Parathyroid adenoma (tissue), 2 donors: Measurements from ENCODE around the gene LMTK3.

Experiments
- H2AFZ ChIP-seq: fragments of 300-600 bp; sonication (generic); one replicate; pipeline ENCODE4 v1.7.0; 2017; ENCODE audit warnings: antibody characterized with exemption, mild to moderate bottlenecking
- H3K27ac ChIP-seq: fragments of 300-600 bp; sonication (generic); one replicate; pipeline ENCODE4 v1.7.0; 2017
- H3K27me3 ChIP-seq: fragments of 300-600 bp; sonication (generic); one replicate; pipeline ENCODE4 v1.7.0; 2017; ENCODE audit warnings: low read length; ENCODE audit not compliant: control insufficient read depth, insufficient read depth
- H3K36me3 ChIP-seq: fragments of 300-600 bp; sonication (generic); one replicate; pipeline ENCODE4 v1.7.0; 2017; ENCODE audit warnings: low read length; ENCODE audit not compliant: control insufficient read depth, insufficient read depth
- H3K4me1 ChIP-seq: fragments of 300-600 bp; sonication (generic); one replicate; pipeline ENCODE4 v1.7.0; 2017; ENCODE audit warnings: control low read depth
- H3K4me2 ChIP-seq: fragments of 300-600 bp; sonication (generic); one replicate; pipeline ENCODE4 v1.7.0; 2017; ENCODE audit warnings: low read length
- H3K4me3 ChIP-seq: fragments of 300-600 bp; sonication (generic); one replicate; pipeline ENCODE4 v1.7.0; 2017; ENCODE audit warnings: low read depth, low read length
- H3K79me2 ChIP-seq: fragments of 300-600 bp; sonication (generic); one replicate; pipeline ENCODE4 v1.7.0; 2017; ENCODE audit warnings: control low read depth
- H3K9ac ChIP-seq: fragments of 300-600 bp; sonication (generic); one replicate; pipeline ENCODE4 v1.7.0; 2017; ENCODE audit warnings: mild to moderate bottlenecking
- H3K9me3 ChIP-seq: fragments of 300-600 bp; sonication (generic); one replicate; pipeline ENCODE4 v1.7.0; 2017; ENCODE audit warnings: low read length; ENCODE audit not compliant: control insufficient read depth
- CTCF ChIP-seq: fragments of 300-600 bp; sonication (generic); IDR thresholded peaks from one replicate; pipeline ENCODE4 v1.7.0; 2017; ENCODE audit warnings: antibody characterized with exemption, mild to moderate bottlenecking
- donor health status: primary hyperparathyroidism.

The LMTK3 gene

DNA sequence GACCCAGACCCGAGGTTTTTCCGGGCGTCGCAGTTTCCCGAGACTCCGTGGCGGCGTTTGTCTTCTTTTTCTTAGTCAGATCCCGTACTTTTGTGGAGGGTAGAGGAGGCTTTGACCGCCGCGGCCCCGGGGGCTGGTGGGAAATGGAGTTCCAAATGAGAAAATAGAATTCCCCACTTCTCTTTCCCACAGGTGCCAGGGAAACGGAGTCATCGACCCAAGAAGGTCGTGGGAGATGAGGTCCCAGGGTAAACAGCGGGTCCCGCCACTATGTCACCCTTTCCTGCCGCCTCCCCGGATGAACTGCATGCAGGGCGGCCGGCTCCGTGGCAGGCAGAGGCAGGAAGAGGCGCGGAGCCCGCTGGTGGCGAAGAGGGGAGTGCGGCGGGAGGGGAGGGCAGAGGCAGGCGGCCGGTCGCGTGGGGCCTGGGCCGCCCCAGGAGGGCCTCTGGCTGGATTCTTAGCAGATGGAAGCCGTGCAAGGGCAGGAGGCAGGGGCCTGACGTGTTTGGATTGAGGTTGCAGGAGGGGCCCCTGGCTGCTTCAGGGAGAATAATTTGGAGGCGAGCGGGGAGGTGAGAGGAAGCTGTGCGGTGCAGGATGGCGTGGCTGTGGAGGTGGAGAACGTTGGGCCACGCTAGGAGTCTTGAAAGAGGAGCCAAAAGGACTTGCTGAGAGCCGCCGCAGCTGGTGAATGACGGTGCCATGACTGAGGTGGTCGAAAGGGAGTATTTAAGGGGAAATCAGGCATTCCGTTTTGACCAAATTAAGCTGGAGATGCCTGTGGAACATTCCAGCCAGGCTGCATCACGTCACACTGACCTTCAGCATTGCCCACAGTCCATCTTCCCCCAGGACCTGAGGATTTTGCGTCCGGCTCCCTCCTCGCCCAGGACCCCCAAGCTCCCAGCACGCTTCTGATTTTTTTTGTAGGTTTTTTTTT is 30.8 kb downstream of the LMTK3 start:
- no peaks in the 10 kb centered on the region for H3K27me3 ChIP-seq
- peak overlapping the region; percentile 32 for H3K27ac ChIP-seq
- H3K79me2 ChIP-seq = no peaks in the 10 kb centered on the region
- H3K4me2 ChIP-seq = peak overlapping the region; percentile 49
- no peak for TF ChIP-seq CTCF
- H3K9me3 ChIP-seq = no peaks in the 10 kb centered on the region
- H2AFZ ChIP-seq = peak overlapping the region; percentile 38
- peaks cover 7% of the 10 kb centered on the region for H3K4me1 ChIP-seq
- no peak overlapping the region for H3K9ac ChIP-seq
- no peaks in the 10 kb centered on the region for H3K36me3 ChIP-seq
- peak overlapping the region; percentile 37 for H3K4me3 ChIP-seq

DNA sequence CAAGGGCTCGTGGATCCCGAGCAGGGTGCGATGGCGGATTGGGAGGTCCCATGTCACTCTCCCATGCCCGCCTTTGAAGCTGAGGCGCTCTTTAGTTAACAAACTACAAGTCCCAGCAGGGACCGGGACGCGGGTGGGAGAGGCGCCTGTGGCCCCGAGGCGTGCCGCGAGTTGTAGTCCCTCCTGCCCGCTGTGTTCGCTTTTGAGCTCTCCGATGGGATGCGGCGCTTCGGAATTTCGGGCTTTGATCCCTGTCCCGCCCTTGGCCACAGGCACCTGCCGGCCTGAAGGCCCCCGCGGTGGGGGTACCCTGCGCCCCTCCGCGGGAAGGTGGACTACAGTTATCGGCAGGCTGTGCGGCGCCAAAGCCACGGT is 31.5 kb downstream of the LMTK3 start:
- peak overlapping the region; percentile 49 for H3K4me2 ChIP-seq
- no peaks in the 10 kb centered on the region for H3K9me3 ChIP-seq
- H3K27ac ChIP-seq = peak overlapping the region; percentile 32
- no peaks in the 10 kb centered on the region for H3K27me3 ChIP-seq
- peaks cover 7% of the 10 kb centered on the region for H3K4me1 ChIP-seq
- TF ChIP-seq CTCF = no peak
- H2AFZ ChIP-seq = peak overlapping the region; percentile 38
- H3K79me2 ChIP-seq = no peaks in the 10 kb centered on the region
- H3K9ac ChIP-seq = no peak overlapping the region
- no peaks in the 10 kb centered on the region for H3K36me3 ChIP-seq
- peak overlapping the region; percentile 37 for H3K4me3 ChIP-seq

DNA sequence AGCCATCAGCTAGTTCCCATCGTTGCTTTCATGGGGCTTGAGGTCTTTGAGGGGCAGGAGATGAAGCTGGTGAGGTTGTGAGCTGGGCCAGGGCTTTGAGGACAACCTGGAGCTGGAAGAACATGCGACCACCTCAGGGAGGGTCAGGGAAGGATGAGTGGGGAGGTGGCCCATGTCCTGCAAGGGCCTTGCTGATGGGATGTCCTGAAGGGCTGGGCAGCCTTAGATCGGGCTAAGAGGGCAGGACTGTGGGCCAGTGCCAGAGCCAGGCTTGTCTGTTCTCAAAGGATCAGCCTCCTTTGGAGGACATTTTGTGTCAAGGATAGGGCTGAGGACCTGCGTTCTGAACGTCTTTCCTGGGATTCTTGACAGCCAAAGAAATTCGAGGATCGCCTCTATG is 31.9 kb downstream of the LMTK3 start:
- H3K36me3 ChIP-seq = no peaks in the 10 kb centered on the region
- H3K9ac ChIP-seq = no peak overlapping the region
- no peaks in the 10 kb centered on the region for H3K27me3 ChIP-seq
- no peak overlapping the region for H3K4me3 ChIP-seq
- H3K4me2 ChIP-seq = no peak overlapping the region
- H3K27ac ChIP-seq = peak overlapping the region; percentile 29
- TF ChIP-seq CTCF = no peak
- H3K79me2 ChIP-seq = no peaks in the 10 kb centered on the region
- H2AFZ ChIP-seq = no peak overlapping the region
- peaks cover 7% of the 10 kb centered on the region for H3K4me1 ChIP-seq
- no peaks in the 10 kb centered on the region for H3K9me3 ChIP-seq

DNA sequence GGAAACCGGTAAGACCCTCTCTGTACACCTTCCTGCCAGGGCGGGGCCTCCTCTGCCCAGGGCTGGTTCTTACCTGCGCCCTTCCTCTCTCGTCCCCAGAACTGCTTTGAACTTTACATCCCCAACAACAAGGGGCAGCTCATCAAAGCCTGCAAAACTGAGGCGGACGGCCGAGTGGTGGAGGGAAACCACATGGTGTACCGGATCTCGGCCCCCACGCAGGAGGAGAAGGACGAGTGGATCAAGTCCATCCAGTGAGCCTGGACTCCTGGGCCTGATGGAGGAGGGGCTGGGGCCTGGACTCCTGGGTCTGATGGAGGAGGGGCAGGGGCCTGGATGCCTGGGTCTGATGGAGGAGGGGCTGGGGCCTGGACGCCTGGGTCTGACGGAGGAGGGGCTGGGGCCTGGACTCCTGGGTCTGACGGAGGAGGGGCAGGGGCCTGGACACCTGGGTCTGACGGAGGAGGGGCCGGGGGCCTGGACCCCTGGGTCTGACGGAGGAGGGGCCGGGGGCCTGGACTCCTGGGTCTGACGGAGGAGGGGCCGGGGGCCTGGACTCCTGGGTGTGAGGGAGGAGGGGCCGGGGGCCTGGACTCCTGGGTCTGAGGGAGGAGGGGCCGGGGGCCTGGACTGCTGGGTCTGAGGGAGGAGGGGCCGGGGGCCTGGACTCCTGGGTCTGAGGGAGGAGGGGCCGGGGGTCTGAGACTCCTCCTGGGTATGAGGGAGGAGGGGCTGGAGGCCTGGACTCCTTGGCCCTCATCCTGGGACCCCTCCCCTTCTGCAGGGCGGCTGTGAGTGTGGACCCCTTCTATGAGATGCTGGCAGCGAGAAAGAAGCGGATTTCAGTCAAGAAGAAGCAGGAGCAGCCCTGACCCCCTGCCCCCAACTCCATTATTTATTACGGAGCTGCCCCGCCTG is 33.0 kb downstream of the LMTK3 start:
- H3K9ac ChIP-seq = no peak overlapping the region
- no peaks in the 10 kb centered on the region for H3K36me3 ChIP-seq
- no peak overlapping the region for H3K4me3 ChIP-seq
- peaks cover 7% of the 10 kb centered on the region for H3K4me1 ChIP-seq
- no peaks in the 10 kb centered on the region for H3K9me3 ChIP-seq
- no peak overlapping the region for H3K4me2 ChIP-seq
- H3K27ac ChIP-seq = no peak overlapping the region
- no peak overlapping the region for H2AFZ ChIP-seq
- TF ChIP-seq CTCF = no peak
- no peaks in the 10 kb centered on the region for H3K79me2 ChIP-seq
- H3K27me3 ChIP-seq = no peaks in the 10 kb centered on the region
